Kidney glomerular epithelial cell (primary cell): ENCODE results near the gene GAS2L3.

Source experiments
- DNase-seq: peaks from one replicate; lab custom pipeline; 2025; lab: John Stamatoyannopoulos, UW

The GAS2L3 gene

DNA sequence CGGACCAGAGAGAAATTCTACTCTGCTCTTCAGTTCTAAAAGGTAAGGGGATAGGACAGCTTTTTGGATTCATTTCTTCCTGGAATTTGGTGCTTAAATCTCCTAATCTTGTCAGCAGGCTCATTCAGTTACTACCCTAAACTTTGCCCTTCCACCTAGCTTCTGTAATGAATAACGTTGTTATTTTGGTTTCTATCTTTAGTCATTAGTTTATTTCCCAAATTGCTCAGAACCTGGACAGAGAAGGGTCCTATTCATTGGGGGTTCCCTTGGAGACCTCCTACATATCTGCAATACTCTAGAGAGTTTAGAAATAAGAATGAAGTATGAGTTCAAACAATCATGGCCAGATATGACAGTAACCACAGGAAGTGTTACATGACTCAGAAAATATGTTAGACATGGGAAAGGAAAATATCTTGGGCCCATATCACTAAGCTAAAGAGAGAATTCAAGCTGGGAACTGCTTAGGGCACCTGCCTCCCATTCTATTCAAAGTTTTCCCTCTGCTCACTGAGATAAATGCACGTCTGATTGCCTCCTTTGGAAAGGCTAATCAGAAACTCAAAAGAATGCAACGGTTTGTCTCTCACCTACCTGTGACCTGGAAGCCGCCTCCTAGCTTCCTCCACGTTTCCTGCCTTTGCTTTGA is 87.9 kb downstream of the GAS2L3 start:
- DNase-seq = peak; percentile 6

GRCh38 chr12:100666588-100666987 is 93.1 kb downstream of the GAS2L3 start:
- DNase-seq = no peak

- DNase-seq = peak; percentile 69
These were observed 95.6 kb downstream of the GAS2L3 start for GRCh38 chr12:100668945-100669536.

GRCh38 chr12:100669922-100670321 is 96.4 kb downstream of the GAS2L3 start:
- no peak for DNase-seq

DNA sequence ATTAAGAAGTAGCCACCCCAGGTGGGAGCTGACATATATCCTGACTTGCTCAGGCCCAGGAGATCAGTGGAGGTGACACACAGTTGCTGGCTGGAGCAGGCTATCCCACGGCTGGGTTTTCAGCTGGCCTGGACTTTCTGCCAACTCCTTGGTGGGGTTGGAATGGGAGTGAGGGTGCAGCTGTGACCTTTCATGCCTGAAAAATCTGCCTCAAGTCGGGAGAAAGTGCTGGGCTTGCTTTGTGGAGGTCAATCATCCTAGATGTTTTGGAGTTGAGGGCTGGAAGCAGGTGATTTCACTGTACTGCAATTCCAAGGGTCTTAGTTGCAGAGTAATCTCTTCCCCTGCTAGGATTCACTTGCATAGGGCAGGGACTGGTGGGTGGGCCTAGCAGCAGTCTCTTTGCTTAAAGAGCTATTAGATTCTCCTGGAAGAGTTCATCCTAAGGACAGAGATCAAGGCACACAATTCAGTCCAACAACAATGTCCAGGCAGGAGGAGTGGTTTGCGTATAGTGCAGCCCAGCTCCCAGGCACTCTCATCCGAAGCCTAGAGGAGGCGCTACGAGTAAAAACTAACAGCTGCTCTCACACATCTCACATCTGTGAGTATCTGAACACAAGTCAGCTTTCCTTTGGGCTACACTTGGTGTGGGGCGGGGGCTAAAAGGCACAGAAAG is 98.1 kb downstream of the GAS2L3 start:
- no peak for DNase-seq

GRCh38 chr12:100672075-100672592 is 98.7 kb downstream of the GAS2L3 start:
- DNase-seq = no peak

GRCh38 chr12:100674036-100674888 is 100.8 kb downstream of the GAS2L3 start:
- DNase-seq = no peak
